ENCODE results near the gene NPAS3.

Gene NPAS3

DNA sequence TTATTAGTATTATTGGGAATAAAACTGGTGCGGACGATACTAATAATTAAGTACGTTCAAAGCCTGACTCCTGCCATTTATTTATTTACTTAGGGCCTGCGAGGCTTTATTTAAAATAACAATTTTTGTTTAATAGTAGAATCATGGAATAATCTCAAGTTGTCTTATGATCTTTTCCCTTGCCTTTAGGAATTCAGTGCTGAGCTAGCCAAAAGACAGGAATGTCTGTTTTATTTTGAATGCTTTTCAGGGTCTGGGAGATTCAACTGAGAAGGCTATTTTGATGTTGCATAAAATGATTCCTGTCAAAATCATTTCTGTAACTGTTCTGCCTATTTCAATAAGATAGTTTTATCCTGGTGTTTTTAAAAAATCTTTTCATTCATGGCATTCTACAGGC, 522.4 kb downstream of the NPAS3 start:
- H3K4me1 ChIP-seq (ENCODE audit: low read length): no peaks in the 10 kb centered on the region
- no peaks in the 10 kb centered on the region for H3K79me2 ChIP-seq (ENCODE audit: low read length)
- no peak overlapping the region for H3K9ac ChIP-seq (ENCODE audit: low read length)
- H3K9me3 ChIP-seq (ENCODE audit: insufficient read depth, low read length): no peaks in the 10 kb centered on the region
- H3K4me3 ChIP-seq (ENCODE audit: low read length): no peak overlapping the region
- H4K20me1 ChIP-seq (ENCODE audit: insufficient read depth, low read length): no peaks in the 10 kb centered on the region
- H3K4me2 ChIP-seq (ENCODE audit: low read length): no peak overlapping the region
- no peak overlapping the region for H2AFZ ChIP-seq (ENCODE audit: low read depth, low read length)
- no peaks in the 10 kb centered on the region for H3K27me3 ChIP-seq (ENCODE audit: low read depth, low read length)
- no peaks in the 10 kb centered on the region for H3K36me3 ChIP-seq (replicated peaks; ENCODE audit: low read depth, low read length)
- TF ChIP-seq, protein P1, sequence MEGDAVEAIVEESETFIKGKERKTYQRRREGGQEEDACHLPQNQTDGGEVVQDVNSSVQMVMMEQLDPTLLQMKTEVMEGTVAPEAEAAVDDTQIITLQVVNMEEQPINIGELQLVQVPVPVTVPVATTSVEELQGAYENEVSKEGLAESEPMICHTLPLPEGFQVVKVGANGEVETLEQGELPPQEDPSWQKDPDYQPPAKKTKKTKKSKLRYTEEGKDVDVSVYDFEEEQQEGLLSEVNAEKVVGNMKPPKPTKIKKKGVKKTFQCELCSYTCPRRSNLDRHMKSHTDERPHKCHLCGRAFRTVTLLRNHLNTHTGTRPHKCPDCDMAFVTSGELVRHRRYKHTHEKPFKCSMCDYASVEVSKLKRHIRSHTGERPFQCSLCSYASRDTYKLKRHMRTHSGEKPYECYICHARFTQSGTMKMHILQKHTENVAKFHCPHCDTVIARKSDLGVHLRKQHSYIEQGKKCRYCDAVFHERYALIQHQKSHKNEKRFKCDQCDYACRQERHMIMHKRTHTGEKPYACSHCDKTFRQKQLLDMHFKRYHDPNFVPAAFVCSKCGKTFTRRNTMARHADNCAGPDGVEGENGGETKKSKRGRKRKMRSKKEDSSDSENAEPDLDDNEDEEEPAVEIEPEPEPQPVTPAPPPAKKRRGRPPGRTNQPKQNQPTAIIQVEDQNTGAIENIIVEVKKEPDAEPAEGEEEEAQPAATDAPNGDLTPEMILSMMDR (IDR thresholded peaks at IDR 0.05; ENCODE audit: low read depth, low read length): no peak
- TF ChIP-seq EZH2phosphoT487 (IDR thresholded peaks at IDR 0.05; ENCODE audit: low read depth): no peak
- no peak overlapping the region for H3K27ac ChIP-seq (ENCODE audit: low read length)

DNA sequence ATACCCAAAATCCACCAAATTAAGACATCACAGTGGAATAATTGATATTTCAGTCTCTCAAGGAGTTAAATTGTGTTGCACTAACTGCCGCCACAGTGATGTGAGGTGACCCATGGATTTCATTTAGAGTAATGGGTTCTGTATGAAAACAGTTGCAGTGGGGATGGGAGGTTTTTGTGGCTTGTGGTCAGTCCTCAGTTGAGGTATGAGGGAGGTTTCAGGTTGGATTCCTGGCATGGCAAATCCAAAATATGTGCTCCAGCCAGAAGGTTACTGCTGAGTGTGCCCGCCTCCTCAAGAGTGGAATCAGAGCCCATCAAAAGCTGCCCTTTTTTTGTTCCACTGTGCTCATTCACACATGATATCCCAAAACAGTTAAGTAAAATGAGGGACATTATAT, 525.1 kb downstream of the NPAS3 start:
- Histone ChIP-seq H3K9me3 (ENCODE audit: insufficient read depth, low read length) (no peaks in the 10 kb centered on the region), H3K4me1 (ENCODE audit: low read length) (no peaks in the 10 kb centered on the region), H3K27me3 (ENCODE audit: low read depth, low read length) (no peaks in the 10 kb centered on the region), H3K4me3 (ENCODE audit: low read length) (no peak overlapping the region), H3K4me2 (ENCODE audit: low read length) (no peak overlapping the region), H2AFZ (ENCODE audit: low read depth, low read length) (no peak overlapping the region), H3K36me3 (replicated peaks; ENCODE audit: low read depth, low read length) (no peaks in the 10 kb centered on the region), H3K9ac (ENCODE audit: low read length) (no peak overlapping the region), H3K27ac (ENCODE audit: low read length) (no peak overlapping the region), H4K20me1 (ENCODE audit: insufficient read depth, low read length) (no peaks in the 10 kb centered on the region), H3K79me2 (ENCODE audit: low read length) (no peaks in the 10 kb centered on the region)
- TF ChIP-seq, protein P1 (IDR thresholded peaks at IDR 0.05; ENCODE audit: low read depth, low read length): no peak
- TF ChIP-seq EZH2phosphoT487 (IDR thresholded peaks at IDR 0.05; ENCODE audit: low read depth): no peak

DNA sequence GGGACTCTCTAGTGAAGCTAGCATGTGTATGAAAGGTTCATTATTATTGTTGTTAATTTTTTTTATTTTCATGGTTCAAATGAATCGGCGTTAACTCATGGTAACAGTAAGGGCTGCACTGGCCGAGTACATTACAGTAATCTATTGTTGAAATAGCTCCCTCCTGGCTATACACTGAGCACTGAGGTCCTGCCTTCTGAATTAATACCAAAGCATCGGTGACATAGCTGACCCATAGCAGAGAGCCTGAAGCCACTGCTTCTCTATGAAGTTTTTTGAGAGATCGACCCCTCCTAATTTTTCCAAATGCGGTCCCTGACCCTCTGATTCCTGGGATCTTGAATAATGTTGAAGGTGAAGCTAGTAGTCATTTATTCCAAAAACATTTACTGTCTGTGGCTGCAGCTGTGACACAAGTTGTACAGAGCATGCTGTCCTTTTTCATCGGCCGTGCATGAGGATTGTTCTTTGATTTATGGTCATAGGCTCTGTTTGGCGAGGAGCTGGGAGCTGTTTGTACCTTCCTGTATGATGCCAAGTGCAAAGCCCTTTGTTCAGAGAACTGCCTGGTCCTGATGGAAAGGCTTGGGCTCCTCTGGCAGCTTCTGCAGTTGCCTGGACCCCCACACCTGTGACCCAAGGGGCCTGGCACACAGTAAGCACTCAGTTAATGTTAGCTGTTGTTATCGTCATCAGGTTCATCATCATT, 525.7 kb downstream of the NPAS3 start:
- TF ChIP-seq EZH2phosphoT487 (IDR thresholded peaks at IDR 0.05; ENCODE audit: low read depth): no peak
- TF ChIP-seq, protein P1 (IDR thresholded peaks at IDR 0.05; ENCODE audit: low read depth, low read length): no peak
- Histone ChIP-seq H3K79me2 (ENCODE audit: low read length) (no peaks in the 10 kb centered on the region), H3K9ac (ENCODE audit: low read length) (no peak overlapping the region), H3K4me2 (ENCODE audit: low read length) (no peak overlapping the region), H3K4me1 (ENCODE audit: low read length) (no peaks in the 10 kb centered on the region), H3K27ac (ENCODE audit: low read length) (no peak overlapping the region), H3K9me3 (ENCODE audit: insufficient read depth, low read length) (no peaks in the 10 kb centered on the region), H4K20me1 (ENCODE audit: insufficient read depth, low read length) (no peaks in the 10 kb centered on the region), H3K27me3 (ENCODE audit: low read depth, low read length) (no peaks in the 10 kb centered on the region), H3K4me3 (ENCODE audit: low read length) (no peak overlapping the region), H3K36me3 (replicated peaks; ENCODE audit: low read depth, low read length) (no peaks in the 10 kb centered on the region), H2AFZ (ENCODE audit: low read depth, low read length) (no peak overlapping the region)

DNA sequence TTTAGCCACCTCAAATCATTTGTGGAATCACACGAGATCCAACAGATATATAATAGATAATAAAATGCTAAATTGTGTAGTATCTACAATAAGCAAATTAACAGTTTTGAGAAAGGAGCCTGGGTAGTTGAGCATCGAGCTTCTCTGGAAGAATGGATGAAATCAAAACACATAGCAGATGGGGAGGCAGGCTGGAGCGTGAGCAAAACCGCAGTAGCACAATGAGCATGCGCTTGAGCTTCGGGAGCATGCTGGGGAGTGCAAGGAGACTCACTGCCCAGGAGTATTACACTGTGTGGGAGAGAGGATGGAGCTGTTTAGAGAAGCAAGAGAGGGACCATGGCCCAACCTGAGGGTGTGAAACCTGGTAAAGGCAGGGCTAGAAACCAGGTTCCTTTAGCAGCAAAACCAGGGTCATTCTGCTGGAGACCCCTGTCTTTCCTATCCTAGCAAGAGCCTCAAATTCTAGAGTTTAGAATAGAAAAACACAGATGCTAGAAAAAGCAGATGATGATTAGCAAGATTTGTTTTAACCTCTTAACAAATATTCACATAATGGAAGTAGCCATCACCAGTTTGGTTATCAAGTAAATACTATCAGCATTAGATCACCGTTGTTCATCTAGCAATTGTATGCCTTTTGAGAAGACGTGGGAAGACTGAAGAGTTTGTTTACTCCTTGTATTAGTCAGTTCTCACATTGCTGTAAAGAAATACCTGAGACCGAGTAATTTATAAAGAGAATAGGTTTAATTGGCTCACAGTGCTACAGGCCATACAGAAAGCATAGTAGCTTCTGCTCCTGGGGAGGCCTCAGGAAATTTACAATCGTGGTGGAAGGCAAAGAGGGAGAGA, 527.4 kb downstream of the NPAS3 start:
- Histone ChIP-seq H3K36me3 (replicated peaks; ENCODE audit: low read depth, low read length) (no peaks in the 10 kb centered on the region), H3K4me2 (ENCODE audit: low read length) (no peak overlapping the region)
- no peak for TF ChIP-seq EZH2phosphoT487 (IDR thresholded peaks at IDR 0.05; ENCODE audit: low read depth)
- TF ChIP-seq, protein P1 (IDR thresholded peaks at IDR 0.05; ENCODE audit: low read depth, low read length): no peak

More for the DNA sequence above, 527.4 kb downstream of the NPAS3 start:
- Histone ChIP-seq H3K27me3 (ENCODE audit: low read depth, low read length) (no peaks in the 10 kb centered on the region), H3K4me1 (ENCODE audit: low read length) (no peaks in the 10 kb centered on the region), H3K9me3 (ENCODE audit: insufficient read depth, low read length) (no peaks in the 10 kb centered on the region), H3K9ac (ENCODE audit: low read length) (no peak overlapping the region), H4K20me1 (ENCODE audit: insufficient read depth, low read length) (no peaks in the 10 kb centered on the region), H3K27ac (ENCODE audit: low read length) (no peak overlapping the region), H2AFZ (ENCODE audit: low read depth, low read length) (no peak overlapping the region), H3K4me3 (ENCODE audit: low read length) (no peak overlapping the region), H3K79me2 (ENCODE audit: low read length) (no peaks in the 10 kb centered on the region)

Measured in OCI-LY3 (cell line).